Measurements from ENCODE around the gene DNAH9.

- no peak for TF ChIP-seq POLR2A (IDR thresholded peaks at IDR 0.05)
- TF ChIP-seq CTCF (IDR thresholded peaks at IDR 0.05) = no peak
Observed at GRCh38 chr17:11780621-11781020, 182.4 kb downstream of the DNAH9 start.
